IPS DF 4.7 (cell line): ENCODE measurements around the gene SECISBP2L.
A peak's percentile ranks its signal among the peaks of the same experiment; 100 is the strongest.
"Not testable (repeated sequence)": the region's sequence is repeated elsewhere in the genome, so short reads cannot be mapped to it uniquely, and the experiment has no call there.

Experiments used
- DNase-seq: peaks from one replicate; pipeline ENCODE4 v3.0.0-alpha.2; 2013; ENCODE audit warnings: low spot score; ENCODE audit errors: extremely low read depth

SECISBP2L gene

GRCh38 chr15:49046220-49047102 lies at the start of gene SECISBP2L:
Gene SECISBP2L (minus strand): TSS chr15:49046446. CDS start chr15:49046299, 147 bp downstream.
- peak; percentile 94 for DNase-seq

GRCh38 chr15:49094923-49095322 lies 48.7 kb upstream of the SECISBP2L start:
- no peak for DNase-seq

- DNase-seq, result no peak
Observed at GRCh38 chr15:49093252-49094105, 47.2 kb upstream of the SECISBP2L start.

GRCh38 chr15:49088996-49089395 lies 42.8 kb upstream of the SECISBP2L start:
- no peak for DNase-seq

- no peak for DNase-seq
Observed at GRCh38 chr15:49085696-49086459, 39.6 kb upstream of the SECISBP2L start.

GRCh38 chr15:49084285-49084570 lies 38.0 kb upstream of the SECISBP2L start:
- no peak for DNase-seq

GRCh38 chr15:49083401-49084284 lies 37.4 kb upstream of the SECISBP2L start:
- no peak for DNase-seq

- DNase-seq, result no peak
Observed at GRCh38 chr15:49082960-49083359, 36.7 kb upstream of the SECISBP2L start.

GRCh38 chr15:49079340-49080039 lies 33.2 kb upstream of the SECISBP2L start:
- DNase-seq, result no peak

GRCh38 chr15:49075881-49076280 lies 29.6 kb upstream of the SECISBP2L start:
- no peak for DNase-seq

- not testable (repeated sequence) for DNase-seq
Observed at GRCh38 chr15:49074589-49075287, 28.5 kb upstream of the SECISBP2L start.

- no peak for DNase-seq
Observed at GRCh38 chr15:49066372-49066771, 20.1 kb upstream of the SECISBP2L start.

- no peak for DNase-seq
Observed at GRCh38 chr15:49064884-49065283, 18.6 kb upstream of the SECISBP2L start.

- DNase-seq, result no peak
Observed at GRCh38 chr15:49064281-49064653, 18.0 kb upstream of the SECISBP2L start.

GRCh38 chr15:49063402-49064280 lies 17.4 kb upstream of the SECISBP2L start:
- DNase-seq, result no peak

- no peak for DNase-seq
Observed at GRCh38 chr15:49062900-49063299, 16.7 kb upstream of the SECISBP2L start.

GRCh38 chr15:49060710-49061495 lies 14.7 kb upstream of the SECISBP2L start:
- DNase-seq, result no peak

GRCh38 chr15:49059491-49059890 lies 13.2 kb upstream of the SECISBP2L start:
- DNase-seq, result no peak
